WTC11 (cell line): Measurements from ENCODE around the gene IQCF2.

Source experiments
- ATF6 ChIP-seq: sonication (generic); formaldehyde crosslinking; IDR thresholded peaks from 2 replicates; pipeline ENCODE4 v1.8.1; 2023; ENCODE audit warnings: mild to moderate bottlenecking, missing genetic modification reagents
- CREB1 ChIP-seq: sonication (generic); formaldehyde crosslinking; IDR thresholded peaks from 2 replicates; pipeline ENCODE4 v1.8.0; 2023; ENCODE audit warnings: mild to moderate bottlenecking, missing genetic modification reagents
- CREM ChIP-seq: sonication (generic); formaldehyde crosslinking; IDR thresholded peaks from 2 replicates; pipeline ENCODE4 v1.8.1; 2022; ENCODE audit warnings: mild to moderate bottlenecking, missing genetic modification reagents, moderate library complexity
- CTCF ChIP-seq: fragments of 200-600 bp; IDR thresholded peaks from 2 replicates; pipeline ENCODE4 v1.8.0; 2022; ENCODE audit warnings: antibody characterized with exemption
- E2F1 ChIP-seq: sonication (generic); formaldehyde crosslinking; IDR thresholded peaks from 2 replicates; pipeline ENCODE4 v1.8.0; 2022; ENCODE audit warnings: mild to moderate bottlenecking, missing genetic modification reagents
- E2F4 ChIP-seq: sonication (generic); formaldehyde crosslinking; IDR thresholded peaks from 2 replicates; pipeline ENCODE4 v1.8.1; 2022; ENCODE audit warnings: low read depth, mild to moderate bottlenecking, moderate library complexity, missing genetic modification reagents, borderline replicate concordance
- E2F5 ChIP-seq: sonication (generic); formaldehyde crosslinking; IDR thresholded peaks from 2 replicates; pipeline ENCODE4 v1.8.1; 2022; ENCODE audit warnings: mild to moderate bottlenecking, moderate library complexity, missing genetic modification reagents
- MAX ChIP-seq: sonication (generic); formaldehyde crosslinking; IDR thresholded peaks from 2 replicates; pipeline ENCODE4 v1.8.0; 2022; ENCODE audit warnings: mild to moderate bottlenecking, missing genetic modification reagents
- NFATC4 ChIP-seq: fragments of 250-450 bp; sonication (Bioruptor Pico); IDR thresholded peaks from 2 replicates; pipeline ENCODE4 v1.9.0; 2021; ENCODE audit warnings: mild to moderate bottlenecking
- NFE2L1 ChIP-seq: sonication (generic); formaldehyde crosslinking; IDR thresholded peaks from 2 replicates; pipeline ENCODE4 v1.8.1; 2023; ENCODE audit warnings: missing genetic modification reagents
- USF2 ChIP-seq: sonication (generic); formaldehyde crosslinking; IDR thresholded peaks from 2 replicates; pipeline ENCODE4 v1.8.1; 2023; ENCODE audit warnings: mild to moderate bottlenecking, missing genetic modification reagents, moderate library complexity

- no peak for TF ChIP-seq MAX (CRISPR knock-in tag)
- no peak for TF ChIP-seq CTCF
- no peak for TF ChIP-seq NFE2L1 (CRISPR knock-in tag)
- TF ChIP-seq CREB1 (CRISPR knock-in tag), result no peak
- no peak for TF ChIP-seq E2F5 (CRISPR knock-in tag)
- TF ChIP-seq CREM (CRISPR knock-in tag), result no peak
- TF ChIP-seq E2F1 (CRISPR knock-in tag), result no peak
- no peak for TF ChIP-seq NFATC4 (CRISPR knock-in tag)
- TF ChIP-seq ATF6, result no peak
- TF ChIP-seq E2F4 (CRISPR knock-in tag), result no peak
- no peak for TF ChIP-seq USF2 (CRISPR knock-in tag)
These were observed 42.8 kb downstream of the IQCF2 start for GRCh38 chr3:51904034-51904823.
